ENCODE data around the gene RAD54L.

DNA sequence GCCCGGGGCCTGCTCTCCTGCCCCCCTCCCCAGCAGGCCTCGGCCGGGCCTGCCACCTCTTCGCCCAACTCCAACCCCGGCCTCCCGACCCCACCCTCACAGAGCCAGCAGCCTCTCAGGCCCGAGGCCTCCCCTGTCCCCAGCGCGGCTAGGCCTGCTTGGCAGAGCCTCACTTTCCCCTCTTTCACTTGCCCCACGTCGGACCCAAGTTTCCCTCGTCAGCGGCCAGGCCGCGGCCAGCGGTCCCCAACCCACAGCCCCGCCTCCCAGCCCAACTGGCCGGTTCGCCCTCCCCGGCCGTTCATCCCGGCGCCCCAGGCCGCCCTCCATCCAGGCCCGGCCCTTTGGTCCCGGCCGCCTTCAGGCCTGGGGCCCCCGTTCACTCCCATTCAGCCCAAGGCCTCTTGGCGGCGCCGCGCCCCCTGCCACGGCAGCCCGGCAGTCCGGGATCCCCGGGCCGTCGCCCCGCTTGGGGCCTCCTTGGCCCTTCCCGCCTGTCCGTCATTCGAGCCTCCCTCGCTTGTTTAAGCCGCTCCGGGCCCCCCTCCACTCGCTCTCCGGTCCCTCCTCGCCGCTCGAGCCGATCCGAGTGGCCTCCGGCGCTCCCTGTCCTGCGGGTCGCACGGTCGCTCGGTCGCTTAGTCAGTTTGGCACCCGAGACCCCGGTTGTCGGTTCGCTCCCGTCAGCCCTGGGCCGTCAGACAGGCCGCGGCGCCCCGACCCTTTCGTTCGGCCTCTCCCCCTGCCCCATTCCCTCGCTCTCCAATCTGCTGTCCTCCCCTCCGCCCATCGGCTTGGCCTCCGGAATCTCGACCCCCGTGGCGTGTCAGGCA lies 54.5 kb downstream of the RAD54L start:
- TF ChIP-seq, protein P1, sequence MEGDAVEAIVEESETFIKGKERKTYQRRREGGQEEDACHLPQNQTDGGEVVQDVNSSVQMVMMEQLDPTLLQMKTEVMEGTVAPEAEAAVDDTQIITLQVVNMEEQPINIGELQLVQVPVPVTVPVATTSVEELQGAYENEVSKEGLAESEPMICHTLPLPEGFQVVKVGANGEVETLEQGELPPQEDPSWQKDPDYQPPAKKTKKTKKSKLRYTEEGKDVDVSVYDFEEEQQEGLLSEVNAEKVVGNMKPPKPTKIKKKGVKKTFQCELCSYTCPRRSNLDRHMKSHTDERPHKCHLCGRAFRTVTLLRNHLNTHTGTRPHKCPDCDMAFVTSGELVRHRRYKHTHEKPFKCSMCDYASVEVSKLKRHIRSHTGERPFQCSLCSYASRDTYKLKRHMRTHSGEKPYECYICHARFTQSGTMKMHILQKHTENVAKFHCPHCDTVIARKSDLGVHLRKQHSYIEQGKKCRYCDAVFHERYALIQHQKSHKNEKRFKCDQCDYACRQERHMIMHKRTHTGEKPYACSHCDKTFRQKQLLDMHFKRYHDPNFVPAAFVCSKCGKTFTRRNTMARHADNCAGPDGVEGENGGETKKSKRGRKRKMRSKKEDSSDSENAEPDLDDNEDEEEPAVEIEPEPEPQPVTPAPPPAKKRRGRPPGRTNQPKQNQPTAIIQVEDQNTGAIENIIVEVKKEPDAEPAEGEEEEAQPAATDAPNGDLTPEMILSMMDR (IDR thresholded peaks at IDR 0.05): peak; percentile 55; the same call in 1 of the 2 replicates
- no peak; the same call in 1 of the 2 replicates for TF ChIP-seq POLR2AphosphoS5 (IDR thresholded peaks at IDR 0.05; ENCODE audit: low read depth, low read length)
